Activated naive CD4-positive, alpha-beta T cell treated with anti-CD3 and anti-CD28 coated beads, Interleukin-2, amount 50 U/mL, for 72 hours (primary cell): ENCODE data around the gene HS3ST5. TPM values are rescaled to one million over a fixed set of nuclear protein-coding genes. Genes with fewer than 3 reads are reported as not detected.
"Not testable (repeated sequence)": the region's sequence is repeated elsewhere in the genome, so short reads cannot be mapped to it uniquely, and the experiment has no call there.

Source experiments
- ATAC-seq, 2 donors: fragments of 150-1000 bp; cut with Tn5 transposase; 2 replicates each; pipeline ENCODE4 v1.10.0; 2021; ENCODE audit warnings: mild to moderate bottlenecking in 2 of 2, moderate library complexity in 2 of 2
- DNase-seq, 2 donors: peaks; one replicate each; pipeline ENCODE4 v3.0.0; 2021 to 2022; ENCODE audit warnings: low spot score in 2 of 2
- H3K27ac Mint-ChIP-seq, 2 donors: one replicate each; pipeline ENCODE4 v1.8.0; 2022; ENCODE audit warnings: mild to moderate bottlenecking in 2 of 2, mixed read lengths in 2 of 2
- H3K36me3 Mint-ChIP-seq, 2 donors: one replicate each; pipeline ENCODE4 v1.8.0; 2022; ENCODE audit warnings: mixed read lengths in 2 of 2
- H3K9me3 Mint-ChIP-seq, 2 donors: one replicate each; pipeline ENCODE4 v1.8.0; 2022; ENCODE audit warnings: mixed read lengths in 2 of 2
- total RNA-seq, 2 donors: library from RNA; stranded (reverse); gene quantifications; one replicate each; pipeline ENCODE4 v1.2.3, GENCODE V29; 2022

HS3ST5 gene
- total RNA-seq, 2 donors from 2014 or later: not detected

- DNase-seq (no peak), ATAC-seq (no peak)
- Mint-ChIP-seq H3K36me3 (no peaks in the 10 kb centered on the region), H3K9me3 (no peaks in the 10 kb centered on the region), H3K27ac (no peak overlapping the region)
Observed at GRCh38 chr6:114115652-114116051, 227.2 kb downstream of the HS3ST5 start.

GRCh38 chr6:114108119-114109002 lies 234.5 kb downstream of the HS3ST5 start:
- no peak for ATAC-seq

GRCh38 chr6:114106020-114106419 lies 236.8 kb downstream of the HS3ST5 start:
- no peaks in the 10 kb centered on the region for H3K36me3 Mint-ChIP-seq
- ATAC-seq (no peak), DNase-seq (no peak)
- H3K9me3 Mint-ChIP-seq: no peaks in the 10 kb centered on the region
- no peak overlapping the region for H3K27ac Mint-ChIP-seq

More at GRCh38 chr6:114108119-114109002, 234.5 kb downstream of the HS3ST5 start:
- peak in 1 of 2 donors; percentile 45 for DNase-seq
- no peak overlapping the region for H3K27ac Mint-ChIP-seq
- H3K9me3 Mint-ChIP-seq: no peaks in the 10 kb centered on the region
- H3K36me3 Mint-ChIP-seq: no peaks in the 10 kb centered on the region

GRCh38 chr6:114101255-114101654 lies 241.6 kb downstream of the HS3ST5 start:
- Mint-ChIP-seq H3K9me3 (no peaks in the 10 kb centered on the region), H3K27ac (no peak overlapping the region), H3K36me3 (no peaks in the 10 kb centered on the region)
- ATAC-seq (no peak), DNase-seq (no peak)

- H3K9me3 Mint-ChIP-seq: no peaks in the 10 kb centered on the region
- H3K36me3 Mint-ChIP-seq: no peaks in the 10 kb centered on the region
- no peak overlapping the region for H3K27ac Mint-ChIP-seq
- no peak for DNase-seq
- no peak for ATAC-seq
Observed at GRCh38 chr6:114100215-114100994, 242.4 kb downstream of the HS3ST5 start.

- H3K27ac Mint-ChIP-seq: no peak overlapping the region
- no peak for DNase-seq
- ATAC-seq: no peak
- H3K36me3 Mint-ChIP-seq: no peaks in the 10 kb centered on the region
- no peaks in the 10 kb centered on the region for H3K9me3 Mint-ChIP-seq
Observed at GRCh38 chr6:114096561-114097172, 246.2 kb downstream of the HS3ST5 start.

- no peaks in the 10 kb centered on the region for H3K9me3 Mint-ChIP-seq
- H3K27ac Mint-ChIP-seq: no peak overlapping the region
- no peak for DNase-seq
- no peak for ATAC-seq
- no peaks in the 10 kb centered on the region for H3K36me3 Mint-ChIP-seq
Observed at GRCh38 chr6:114092943-114093342, 249.9 kb downstream of the HS3ST5 start.

GRCh38 chr6:114090626-114091025 lies 252.2 kb downstream of the HS3ST5 start:
- H3K9me3 Mint-ChIP-seq: no peaks in the 10 kb centered on the region
- no peak for ATAC-seq
- H3K27ac Mint-ChIP-seq: no peak overlapping the region
- no peaks in the 10 kb centered on the region for H3K36me3 Mint-ChIP-seq
- DNase-seq: no peak

- Mint-ChIP-seq H3K27ac (no peak overlapping the region), H3K36me3 (no peaks in the 10 kb centered on the region), H3K9me3 (no peaks in the 10 kb centered on the region)
- DNase-seq (no peak), ATAC-seq (no peak)
Observed at GRCh38 chr6:114087496-114087895, 255.3 kb downstream of the HS3ST5 start.

GRCh38 chr6:114085211-114085610 lies 257.6 kb downstream of the HS3ST5 start:
- H3K27ac Mint-ChIP-seq: no peak overlapping the region
- peaks cover 4 to 6% of the 10 kb centered on the region in 2 donors for H3K9me3 Mint-ChIP-seq
- ATAC-seq: no peak
- peaks cover 0 to 4% of the 10 kb centered on the region in 2 donors for H3K36me3 Mint-ChIP-seq
- DNase-seq: no peak

- ATAC-seq (no peak), DNase-seq (no peak)
- Mint-ChIP-seq H3K36me3 (peaks cover 0 to 4% of the 10 kb centered on the region in 2 donors), H3K9me3 (peaks cover 4 to 6% of the 10 kb centered on the region in 2 donors), H3K27ac (no peak overlapping the region)
Observed at GRCh38 chr6:114084327-114084890, 258.4 kb downstream of the HS3ST5 start.

GRCh38 chr6:114083251-114083650 lies 259.6 kb downstream of the HS3ST5 start:
- DNase-seq: no peak
- no peak for ATAC-seq
- H3K9me3 Mint-ChIP-seq: peaks cover 4 to 6% of the 10 kb centered on the region in 2 donors
- H3K27ac Mint-ChIP-seq: no peak overlapping the region
- H3K36me3 Mint-ChIP-seq: peaks cover 0 to 4% of the 10 kb centered on the region in 2 donors

- Mint-ChIP-seq H3K36me3 (peaks cover 0 to 4% of the 10 kb centered on the region in 2 donors), H3K27ac (no peak overlapping the region), H3K9me3 (peaks cover 4 to 6% of the 10 kb centered on the region in 2 donors)
- ATAC-seq (no peak), DNase-seq (no peak)
Observed at GRCh38 chr6:114081730-114082129, 261.1 kb downstream of the HS3ST5 start.

GRCh38 chr6:114080891-114081510 lies 261.8 kb downstream of the HS3ST5 start:
- Mint-ChIP-seq H3K36me3 (peaks cover 0 to 4% of the 10 kb centered on the region in 2 donors), H3K27ac (no peak overlapping the region), H3K9me3 (peaks cover 4 to 6% of the 10 kb centered on the region in 2 donors)
- DNase-seq (no peak), ATAC-seq (no peak)

GRCh38 chr6:114080410-114080809 lies 262.4 kb downstream of the HS3ST5 start:
- not testable (repeated sequence) for ATAC-seq, H3K36me3 Mint-ChIP-seq, H3K27ac Mint-ChIP-seq, DNase-seq, H3K9me3 Mint-ChIP-seq

- Mint-ChIP-seq H3K9me3 (peaks cover 4 to 5% of the 10 kb centered on the region in 2 donors), H3K27ac (no peak overlapping the region), H3K36me3 (peaks cover 0 to 4% of the 10 kb centered on the region in 2 donors)
- DNase-seq (no peak), ATAC-seq (no peak)
Observed at GRCh38 chr6:114075777-114076176, 267.0 kb downstream of the HS3ST5 start.
